Gastroesophageal sphincter (tissue), 3 donors: Measurements from ENCODE around the gene PRR15L.

Experiments
- POLR2A ChIP-seq, 2 donors: fragments of 450-650 bp; IDR thresholded peaks; one replicate each; pipeline ENCODE4 v1.6.1; 2017; ENCODE audit warnings: antibody characterized with exemption in 2 of 2, mild to moderate bottlenecking in 2 of 2, moderate library complexity in 1 of 2
- TF ChIP-seq, protein P1 (sequence below), 4 experiments: fragments of 200-600 bp in 2 of 4; fragments of 450-650 bp in 2 of 4; sonication (generic) in 1 of 4; IDR thresholded peaks; one replicate each; pipeline ENCODE4 v1.5.1; 2017 to 2019; ENCODE audit warnings: antibody characterized with exemption in 4 of 4, mild to moderate bottlenecking in 2 of 4, moderate library complexity in 2 of 4

DNA sequence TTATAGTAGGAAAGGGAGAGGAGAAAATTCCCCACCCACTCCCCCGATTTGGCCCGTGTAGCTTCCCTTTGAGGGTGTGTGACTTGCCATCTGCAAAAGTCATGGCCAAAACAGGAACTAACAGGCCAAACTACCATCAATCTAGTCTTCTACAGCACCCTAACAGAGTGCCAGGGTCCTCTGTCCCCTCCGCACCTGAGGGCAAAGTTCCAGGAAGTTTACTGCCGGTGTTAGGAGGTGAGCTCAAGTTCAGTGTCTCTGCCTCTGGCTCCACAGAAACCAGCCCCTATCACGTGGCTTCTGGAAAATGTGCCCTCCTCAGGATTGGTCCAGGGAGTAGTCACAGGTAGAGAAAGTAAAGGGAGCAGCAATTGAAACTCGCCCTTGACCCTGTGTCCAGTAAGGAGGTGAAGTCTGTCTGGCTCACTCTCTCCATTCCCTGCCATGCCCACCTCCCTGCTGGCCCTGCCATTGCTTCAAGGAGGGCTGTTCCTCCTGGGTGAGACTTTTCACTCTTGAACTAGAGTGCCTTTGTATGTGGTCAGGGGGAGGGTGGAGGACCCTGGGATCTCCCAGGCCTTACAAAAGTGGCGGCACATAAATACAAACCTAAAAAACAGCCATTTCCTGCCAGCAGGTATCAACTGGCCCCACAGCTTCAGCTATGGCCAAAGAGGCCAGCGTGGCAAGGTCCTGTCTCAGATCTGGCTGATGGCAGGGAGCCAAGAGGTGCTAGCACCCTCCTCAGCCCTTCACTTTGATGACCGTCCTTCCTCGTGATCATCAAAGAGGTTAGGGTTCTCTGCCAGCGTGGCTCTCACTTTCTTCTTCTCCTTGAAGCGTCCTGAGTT is 5.3 kb downstream of the PRR15L start:
- TF ChIP-seq, protein P1, sequence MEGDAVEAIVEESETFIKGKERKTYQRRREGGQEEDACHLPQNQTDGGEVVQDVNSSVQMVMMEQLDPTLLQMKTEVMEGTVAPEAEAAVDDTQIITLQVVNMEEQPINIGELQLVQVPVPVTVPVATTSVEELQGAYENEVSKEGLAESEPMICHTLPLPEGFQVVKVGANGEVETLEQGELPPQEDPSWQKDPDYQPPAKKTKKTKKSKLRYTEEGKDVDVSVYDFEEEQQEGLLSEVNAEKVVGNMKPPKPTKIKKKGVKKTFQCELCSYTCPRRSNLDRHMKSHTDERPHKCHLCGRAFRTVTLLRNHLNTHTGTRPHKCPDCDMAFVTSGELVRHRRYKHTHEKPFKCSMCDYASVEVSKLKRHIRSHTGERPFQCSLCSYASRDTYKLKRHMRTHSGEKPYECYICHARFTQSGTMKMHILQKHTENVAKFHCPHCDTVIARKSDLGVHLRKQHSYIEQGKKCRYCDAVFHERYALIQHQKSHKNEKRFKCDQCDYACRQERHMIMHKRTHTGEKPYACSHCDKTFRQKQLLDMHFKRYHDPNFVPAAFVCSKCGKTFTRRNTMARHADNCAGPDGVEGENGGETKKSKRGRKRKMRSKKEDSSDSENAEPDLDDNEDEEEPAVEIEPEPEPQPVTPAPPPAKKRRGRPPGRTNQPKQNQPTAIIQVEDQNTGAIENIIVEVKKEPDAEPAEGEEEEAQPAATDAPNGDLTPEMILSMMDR (IDR thresholded peaks at IDR 0.05): no peak
- TF ChIP-seq POLR2A (IDR thresholded peaks at IDR 0.05): no peak
